Stimulated activated CD4-positive, alpha-beta T cell treated with anti-CD3 and anti-CD28 coated beads, Interleukin-1b, Interleukin-23, amount 100 ng/mL, for 4 hours (primary cell): ENCODE data around the gene CLRN1.
A peak's percentile ranks its signal among the peaks of the same experiment; 100 is the strongest.

Experiments used
- DNase-seq, 2 donors: peaks; one replicate each; pipeline ENCODE4 v3.0.0-alpha.2; 2020; ENCODE audit warnings: low read depth in 2 of 2

The CLRN1 gene

GRCh38 chr3:150975992-150976368 is 3.5 kb upstream of the CLRN1 start:
- no peak for DNase-seq

GRCh38 chr3:150975086-150975991 is 2.8 kb upstream of the CLRN1 start:
- DNase-seq: no peak

GRCh38 chr3:150970665-150971324 is 1.7 kb downstream of the CLRN1 start:
- DNase-seq: no peak

GRCh38 chr3:150968341-150969035 is 4.0 kb downstream of the CLRN1 start:
- no peak for DNase-seq

- no peak for DNase-seq
These were observed 7.1 kb downstream of the CLRN1 start for GRCh38 chr3:150965436-150965835.

- DNase-seq: no peak
These were observed 10.6 kb downstream of the CLRN1 start for GRCh38 chr3:150961949-150962348.

GRCh38 chr3:150960708-150961684 is 11.5 kb downstream of the CLRN1 start:
- DNase-seq: no peak

GRCh38 chr3:150958683-150959082 is 13.8 kb downstream of the CLRN1 start:
- no peak for DNase-seq

- DNase-seq: no peak
These were observed 16.2 kb downstream of the CLRN1 start for GRCh38 chr3:150956376-150956775.

GRCh38 chr3:150951923-150952322 is 20.6 kb downstream of the CLRN1 start:
- no peak for DNase-seq

GRCh38 chr3:150945226-150946032 is 27.1 kb downstream of the CLRN1 start:
- no peak for DNase-seq

GRCh38 chr3:150942221-150942620 is 30.3 kb downstream of the CLRN1 start:
- no peak for DNase-seq

- no peak for DNase-seq
These were observed 35.8 kb downstream of the CLRN1 start for GRCh38 chr3:150936693-150937092.

- DNase-seq: no peak
These were observed 39.0 kb downstream of the CLRN1 start for GRCh38 chr3:150933473-150933995.

- no peak for DNase-seq
These were observed 40.8 kb downstream of the CLRN1 start for GRCh38 chr3:150931745-150932144.

GRCh38 chr3:150930839-150931238 is 41.7 kb downstream of the CLRN1 start:
- DNase-seq: no peak

- DNase-seq: no peak
These were observed 44.3 kb downstream of the CLRN1 start for GRCh38 chr3:150928234-150928633.

- DNase-seq: no peak
These were observed 46.2 kb downstream of the CLRN1 start for GRCh38 chr3:150926328-150926727.

GRCh38 chr3:150925751-150926201 is 46.8 kb downstream of the CLRN1 start:
- DNase-seq: peak; percentile 27 to 54

GRCh38 chr3:150922611-150923010 is 49.9 kb downstream of the CLRN1 start:
- DNase-seq: no peak
